Measurements from ENCODE around the gene HIP1R.

The HIP1R gene

DNA sequence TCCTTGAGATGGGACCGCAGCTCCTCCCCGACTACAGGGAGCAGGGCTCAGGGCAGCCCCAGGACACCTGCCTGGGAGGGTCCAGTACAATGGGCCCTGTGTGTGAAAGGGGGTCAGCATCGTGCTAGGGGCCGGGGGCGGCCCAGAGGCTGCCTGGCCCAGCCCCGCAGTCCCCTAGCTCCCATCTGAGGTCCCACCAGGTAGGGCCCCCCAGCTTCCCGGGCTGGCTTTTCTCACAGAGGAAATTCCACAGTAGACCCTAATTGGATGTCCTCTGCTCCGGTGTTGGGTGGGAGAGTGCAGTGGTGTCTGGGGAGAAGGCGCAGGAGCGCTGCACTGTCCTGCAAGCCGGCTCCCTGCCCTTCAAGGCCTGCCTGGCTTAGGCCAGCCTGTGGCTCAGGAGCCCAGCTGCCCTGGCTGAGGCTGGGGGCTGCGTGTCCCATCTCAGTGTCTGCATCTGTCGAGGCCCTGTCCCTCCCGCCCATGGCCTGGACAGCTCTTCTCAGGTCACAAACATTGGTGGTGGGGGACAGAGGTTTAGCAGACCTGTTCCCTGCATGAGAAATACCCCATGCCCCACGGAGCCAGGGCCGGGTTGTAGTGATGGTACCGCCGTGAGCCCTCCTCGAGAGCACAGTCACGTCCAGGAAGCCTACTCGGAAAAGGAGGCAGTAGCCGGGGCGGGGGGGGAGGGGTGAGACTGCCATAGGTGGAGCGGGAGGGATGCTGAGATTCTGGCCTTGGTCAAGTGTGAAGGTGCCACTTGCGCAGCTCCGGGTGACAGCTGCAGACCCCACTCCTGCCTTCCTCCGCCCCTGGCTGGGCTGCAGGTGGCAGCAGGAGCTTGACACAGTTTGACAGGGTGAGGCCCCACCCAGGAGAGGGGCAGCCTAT lies 11.6 kb downstream of the HIP1R start:
- H2BK15ac ChIP-seq (ENCODE audit: low read depth, poor library complexity, severe bottlenecking), result no peak overlapping the region
- no peak overlapping the region for H3K4me3 ChIP-seq (ENCODE audit: insufficient read depth in 1 of 2, low read depth in 1 of 2, low read length in 2 of 2)
- DNase-seq, result no peak
- no peak overlapping the region for H3K4me2 ChIP-seq (ENCODE audit: low read length, poor library complexity, severe bottlenecking)
- peak overlapping the region in 1 of 2 experiments; percentile 2 for H3K4ac ChIP-seq (ENCODE audit: low read depth in 1 of 2, low read length in 2 of 2)
- peaks cover 36% of the 10 kb centered on the region for H3K4me1 ChIP-seq (ENCODE audit: control insufficient read depth, insufficient read depth, low read depth, low read length)
- H3K79me1 ChIP-seq (replicated peaks; ENCODE audit: low read length, poor library complexity, severe bottlenecking), result peaks cover 56% of the 10 kb centered on the region
- H3K36me3 ChIP-seq (ENCODE audit: control insufficient read depth in 1 of 2, insufficient read depth in 2 of 2, low read depth in 1 of 2, low read length in 2 of 2), result peaks cover 0 to 64% of the 10 kb centered on the region in 2 experiments
- H2BK120ac ChIP-seq (ENCODE audit: low read depth, low read length), result no peak overlapping the region
- no peak overlapping the region for H4K91ac ChIP-seq (ENCODE audit: low read length)
- WGBS, result 87% methylated on average over 27 of the region's 27 CpGs
- no peak overlapping the region for H3K14ac ChIP-seq (ENCODE audit: low read length in 2 of 2)
- no peak overlapping the region for H3K27ac ChIP-seq (ENCODE audit: low read length, poor library complexity, severe bottlenecking)
- no peak overlapping the region for H2BK5ac ChIP-seq (ENCODE audit: low read depth, low read length, poor library complexity, severe bottlenecking)
- no peak overlapping the region for H4K8ac ChIP-seq (ENCODE audit: low read length)
- no peak overlapping the region for H3K9ac ChIP-seq (ENCODE audit: low read length)
- H3K18ac ChIP-seq (ENCODE audit: low read depth in 1 of 2, low read length in 2 of 2), result no peak overlapping the region
- H2AK5ac ChIP-seq (ENCODE audit: low read length, severe bottlenecking), result no peak overlapping the region
- H2AFZ ChIP-seq (ENCODE audit: low read depth, low read length), result no peak overlapping the region
- no peaks in the 10 kb centered on the region for H3K9me3 ChIP-seq (ENCODE audit: control insufficient read depth, low read length)
- no peak overlapping the region for H3K23ac ChIP-seq (ENCODE audit: low read length in 2 of 2)
- H3K27me3 ChIP-seq (ENCODE audit: control insufficient read depth in 1 of 2, insufficient read depth in 1 of 2, low read length in 2 of 2), result no peaks in the 10 kb centered on the region
- H2BK12ac ChIP-seq (ENCODE audit: low read length in 2 of 2), result no peak overlapping the region

DNA sequence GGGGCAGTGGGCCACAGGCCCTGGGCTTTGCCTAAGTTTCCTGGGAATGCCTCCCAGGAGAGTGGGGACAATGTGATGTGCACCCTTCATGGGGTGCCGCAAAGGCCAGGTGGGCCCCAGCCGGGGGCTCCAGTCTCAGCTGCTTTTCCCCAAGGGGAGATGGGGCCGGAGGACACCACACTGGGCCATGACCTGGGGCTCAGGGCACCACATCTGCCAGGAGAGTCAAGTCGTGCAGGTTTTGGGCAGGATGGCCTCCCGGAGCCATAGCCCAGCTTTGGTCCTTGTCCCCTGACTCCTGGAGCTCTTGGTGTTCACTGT lies 12.2 kb downstream of the HIP1R start:
- Histone ChIP-seq H3K79me1 (replicated peaks; ENCODE audit: low read length, poor library complexity, severe bottlenecking) (peaks cover 56% of the 10 kb centered on the region), H3K4me3 (ENCODE audit: insufficient read depth in 1 of 2, low read depth in 1 of 2, low read length in 2 of 2) (no peak overlapping the region), H3K18ac (ENCODE audit: low read depth in 1 of 2, low read length in 2 of 2) (no peak overlapping the region), H2BK12ac (ENCODE audit: low read length in 2 of 2) (no peak overlapping the region), H3K4me2 (ENCODE audit: low read length, poor library complexity, severe bottlenecking) (no peak overlapping the region), H2BK5ac (ENCODE audit: low read depth, low read length, poor library complexity, severe bottlenecking) (no peak overlapping the region), H3K9ac (ENCODE audit: low read length) (no peak overlapping the region), H2BK15ac (ENCODE audit: low read depth, poor library complexity, severe bottlenecking) (no peak overlapping the region), H3K27me3 (ENCODE audit: control insufficient read depth in 1 of 2, insufficient read depth in 1 of 2, low read length in 2 of 2) (no peaks in the 10 kb centered on the region), H2BK120ac (ENCODE audit: low read depth, low read length) (no peak overlapping the region), H3K23ac (ENCODE audit: low read length in 2 of 2) (no peak overlapping the region), H3K14ac (ENCODE audit: low read length in 2 of 2) (no peak overlapping the region), H2AK5ac (ENCODE audit: low read length, severe bottlenecking) (no peak overlapping the region), H3K4ac (ENCODE audit: low read depth in 1 of 2, low read length in 2 of 2) (no peak overlapping the region), H3K27ac (ENCODE audit: low read length, poor library complexity, severe bottlenecking) (no peak overlapping the region), H2AFZ (ENCODE audit: low read depth, low read length) (no peak overlapping the region), H3K36me3 (ENCODE audit: control insufficient read depth in 1 of 2, insufficient read depth in 2 of 2, low read depth in 1 of 2, low read length in 2 of 2) (peaks cover 0 to 69% of the 10 kb centered on the region in 2 experiments), H3K9me3 (ENCODE audit: control insufficient read depth, low read length) (no peaks in the 10 kb centered on the region), H4K91ac (ENCODE audit: low read length) (no peak overlapping the region), H3K4me1 (ENCODE audit: control insufficient read depth, insufficient read depth, low read depth, low read length) (peaks cover 37% of the 10 kb centered on the region), H4K8ac (ENCODE audit: low read length) (no peak overlapping the region)
- no peak for DNase-seq
- WGBS, result 96% methylated on average over 5 of the region's 5 CpGs

DNA sequence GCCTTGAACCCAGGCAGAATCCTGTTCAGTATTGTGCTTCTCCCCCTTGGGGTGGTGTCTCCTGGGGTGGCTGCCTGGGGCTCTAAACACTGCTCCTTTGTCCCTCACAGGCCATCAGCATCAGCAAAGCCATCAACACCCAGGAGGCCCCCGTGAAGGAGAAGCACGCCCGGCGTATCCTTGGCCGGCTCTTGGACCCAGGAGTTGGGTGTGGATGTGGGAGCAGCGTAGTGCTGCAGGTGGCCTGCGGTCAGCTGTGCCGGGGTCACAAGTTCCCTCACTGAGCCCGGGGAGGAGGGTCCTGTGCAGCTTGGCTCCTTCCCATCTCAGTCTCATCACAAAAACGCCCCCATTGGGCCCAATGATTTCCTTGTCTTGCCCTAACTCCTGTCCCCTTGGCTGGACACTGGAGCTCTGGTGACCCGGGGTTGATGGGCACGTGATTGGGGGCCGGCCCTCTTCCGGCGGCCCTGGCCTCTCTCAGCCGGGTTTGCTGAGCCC lies 12.7 kb downstream of the HIP1R start:
- no peaks in the 10 kb centered on the region for H3K9me3 ChIP-seq (ENCODE audit: control insufficient read depth, low read length)
- H4K91ac ChIP-seq (ENCODE audit: low read length), result peak overlapping the region; percentile 11
- H3K27me3 ChIP-seq (ENCODE audit: control insufficient read depth in 1 of 2, insufficient read depth in 1 of 2, low read length in 2 of 2), result no peaks in the 10 kb centered on the region
- H3K9ac ChIP-seq (ENCODE audit: low read length), result no peak overlapping the region
- H3K27ac ChIP-seq (ENCODE audit: low read length, poor library complexity, severe bottlenecking), result no peak overlapping the region
- no peak overlapping the region for H2AFZ ChIP-seq (ENCODE audit: low read depth, low read length)
- H2BK15ac ChIP-seq (ENCODE audit: low read depth, poor library complexity, severe bottlenecking), result no peak overlapping the region
- no peak for DNase-seq
- H3K18ac ChIP-seq (ENCODE audit: low read depth in 1 of 2, low read length in 2 of 2), result no peak overlapping the region
- no peak overlapping the region for H4K8ac ChIP-seq (ENCODE audit: low read length)
- H3K4me1 ChIP-seq (ENCODE audit: control insufficient read depth, insufficient read depth, low read depth, low read length), result peaks cover 34% of the 10 kb centered on the region
- H2AK5ac ChIP-seq (ENCODE audit: low read length, severe bottlenecking), result no peak overlapping the region
- H3K79me1 ChIP-seq (replicated peaks; ENCODE audit: low read length, poor library complexity, severe bottlenecking), result peaks cover 56% of the 10 kb centered on the region
- no peak overlapping the region for H3K4me3 ChIP-seq (ENCODE audit: insufficient read depth in 1 of 2, low read depth in 1 of 2, low read length in 2 of 2)
- no peak overlapping the region for H2BK120ac ChIP-seq (ENCODE audit: low read depth, low read length)
- WGBS, result 95% methylated on average over 16 of the region's 16 CpGs
- no peak overlapping the region for H2BK5ac ChIP-seq (ENCODE audit: low read depth, low read length, poor library complexity, severe bottlenecking)
- no peak overlapping the region for H3K14ac ChIP-seq (ENCODE audit: low read length in 2 of 2)
- no peak overlapping the region for H3K4ac ChIP-seq (ENCODE audit: low read depth in 1 of 2, low read length in 2 of 2)
- no peak overlapping the region for H3K4me2 ChIP-seq (ENCODE audit: low read length, poor library complexity, severe bottlenecking)
- H3K23ac ChIP-seq (ENCODE audit: low read length in 2 of 2), result no peak overlapping the region
- no peak overlapping the region for H2BK12ac ChIP-seq (ENCODE audit: low read length in 2 of 2)
- H3K36me3 ChIP-seq (ENCODE audit: control insufficient read depth in 1 of 2, insufficient read depth in 2 of 2, low read depth in 1 of 2, low read length in 2 of 2), result peaks cover 0 to 72% of the 10 kb centered on the region in 2 experiments

DNA sequence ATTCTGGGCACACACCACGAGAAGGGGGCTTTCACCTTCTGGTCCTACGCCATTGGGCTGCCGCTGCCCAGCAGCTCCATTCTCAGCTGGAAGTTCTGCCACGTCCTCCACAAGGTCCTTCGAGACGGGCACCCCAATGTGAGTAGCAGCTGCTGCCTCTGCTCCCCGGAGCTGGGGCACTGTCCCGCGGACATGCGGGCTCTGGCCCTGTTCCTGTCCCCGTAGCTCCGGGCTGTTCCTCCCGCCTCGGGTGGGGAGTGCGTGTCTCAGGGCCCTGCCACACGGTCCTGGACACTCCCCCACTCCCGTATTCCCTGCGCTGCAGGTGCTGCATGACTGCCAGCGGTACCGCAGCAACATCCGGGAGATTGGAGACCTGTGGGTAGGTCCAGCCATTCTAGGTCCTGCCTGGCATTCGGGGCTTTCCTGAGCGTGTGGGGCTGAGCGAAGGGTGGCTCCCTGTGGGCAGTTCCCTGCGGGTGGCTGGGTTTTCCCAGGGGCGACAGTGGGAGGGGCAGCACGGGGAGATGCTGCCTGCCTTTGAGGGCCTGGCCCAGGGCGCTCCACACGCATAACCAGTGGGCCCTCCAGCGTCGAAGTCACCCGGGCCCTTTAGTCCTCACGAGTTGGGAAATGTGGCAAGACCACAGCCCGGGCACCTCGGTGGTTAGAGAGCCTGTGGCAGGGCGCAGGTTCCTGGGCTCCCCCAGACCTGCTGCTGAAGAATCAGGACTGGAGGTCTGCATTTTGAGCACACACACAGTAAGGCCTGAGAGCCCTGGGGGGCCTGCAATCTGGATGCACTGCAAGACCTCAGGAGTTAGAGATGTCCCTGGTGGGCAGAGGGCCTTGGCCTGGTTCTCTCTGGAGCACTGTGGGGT lies 13.5 kb downstream of the HIP1R start:
- no peak overlapping the region for H3K14ac ChIP-seq (ENCODE audit: low read length in 2 of 2)
- no peaks in the 10 kb centered on the region for H3K9me3 ChIP-seq (ENCODE audit: control insufficient read depth, low read length)
- H3K4me3 ChIP-seq (ENCODE audit: insufficient read depth in 1 of 2, low read depth in 1 of 2, low read length in 2 of 2), result no peak overlapping the region
- H3K23ac ChIP-seq (ENCODE audit: low read length in 2 of 2), result no peak overlapping the region
- H2AK5ac ChIP-seq (ENCODE audit: low read length, severe bottlenecking), result no peak overlapping the region
- peaks cover 30% of the 10 kb centered on the region for H3K4me1 ChIP-seq (ENCODE audit: control insufficient read depth, insufficient read depth, low read depth, low read length)
- H2BK120ac ChIP-seq (ENCODE audit: low read depth, low read length), result no peak overlapping the region
- H3K4ac ChIP-seq (ENCODE audit: low read depth in 1 of 2, low read length in 2 of 2), result no peak overlapping the region
- no peak for DNase-seq
- H2AFZ ChIP-seq (ENCODE audit: low read depth, low read length), result no peak overlapping the region
- no peak overlapping the region for H3K4me2 ChIP-seq (ENCODE audit: low read length, poor library complexity, severe bottlenecking)
- no peak overlapping the region for H4K91ac ChIP-seq (ENCODE audit: low read length)
- no peaks in the 10 kb centered on the region for H3K27me3 ChIP-seq (ENCODE audit: control insufficient read depth in 1 of 2, insufficient read depth in 1 of 2, low read length in 2 of 2)
- H2BK12ac ChIP-seq (ENCODE audit: low read length in 2 of 2), result no peak overlapping the region
- no peak overlapping the region for H4K8ac ChIP-seq (ENCODE audit: low read length)
- no peak overlapping the region for H2BK5ac ChIP-seq (ENCODE audit: low read depth, low read length, poor library complexity, severe bottlenecking)
- 91% methylated on average over 36 of the region's 36 CpGs for WGBS
- peaks cover 55% of the 10 kb centered on the region for H3K79me1 ChIP-seq (replicated peaks; ENCODE audit: low read length, poor library complexity, severe bottlenecking)
- no peak overlapping the region for H2BK15ac ChIP-seq (ENCODE audit: low read depth, poor library complexity, severe bottlenecking)
- H3K27ac ChIP-seq (ENCODE audit: low read length, poor library complexity, severe bottlenecking), result no peak overlapping the region
- no peak overlapping the region for H3K9ac ChIP-seq (ENCODE audit: low read length)
- peaks cover 0 to 76% of the 10 kb centered on the region in 2 experiments for H3K36me3 ChIP-seq (ENCODE audit: control insufficient read depth in 1 of 2, insufficient read depth in 2 of 2, low read depth in 1 of 2, low read length in 2 of 2)
- no peak overlapping the region for H3K18ac ChIP-seq (ENCODE audit: low read depth in 1 of 2, low read length in 2 of 2)
